ENCODE measurements around the gene ZNF780A. TPM values are rescaled to one million over a fixed set of nuclear protein-coding genes. Genes with fewer than 3 reads are reported as not detected.

Gene ZNF780A
- total RNA-seq, 4 donors from 2014 or later: 2.2 to 21.1 (median 7.8) TPM

- Histone ChIP-seq H3K27me3 (no peaks in the 10 kb centered on the region), H3K4me1 (no peaks in the 10 kb centered on the region), H3K36me3 (peaks cover 5% of the 10 kb centered on the region), H3K27ac (no peak overlapping the region), H3K9me3 (peaks cover 63% of the 10 kb centered on the region), H3K4me3 (no peak overlapping the region)
- 92% methylated on average over 4 of the region's 4 CpGs for WGBS
- DNase-seq (ENCODE audit: low spot score in 2 of 2): no peak
- no peak for TF ChIP-seq EP300 (IDR thresholded peaks at IDR 0.05)
- no peak for TF ChIP-seq POLR2A (IDR thresholded peaks at IDR 0.05)
- no peak for TF ChIP-seq POLR2AphosphoS5 (IDR thresholded peaks at IDR 0.05)
- no peak for TF ChIP-seq CTCF (IDR thresholded peaks at IDR 0.05)
Measured at GRCh38 chr19:40035996-40036395, 54.7 kb downstream of the ZNF780A start.

- H3K9me3 ChIP-seq: peaks cover 81% of the 10 kb centered on the region
- DNase-seq (ENCODE audit: low spot score in 2 of 2): no peak
- H3K27me3 ChIP-seq: no peaks in the 10 kb centered on the region
- 90% methylated on average over 2 of the region's 2 CpGs for WGBS
- peaks cover 5% of the 10 kb centered on the region for H3K36me3 ChIP-seq
- TF ChIP-seq POLR2A (IDR thresholded peaks at IDR 0.05): no peak
- no peak for TF ChIP-seq CTCF (IDR thresholded peaks at IDR 0.05)
- TF ChIP-seq POLR2AphosphoS5 (IDR thresholded peaks at IDR 0.05): no peak
- TF ChIP-seq EP300 (IDR thresholded peaks at IDR 0.05): no peak
- no peak overlapping the region for H3K4me3 ChIP-seq
- H3K4me1 ChIP-seq: no peaks in the 10 kb centered on the region
- no peak overlapping the region for H3K27ac ChIP-seq
Measured at GRCh38 chr19:40033989-40034560, 56.7 kb downstream of the ZNF780A start.

- Histone ChIP-seq H3K36me3 (no peaks in the 10 kb centered on the region), H3K27me3 (no peaks in the 10 kb centered on the region), H3K4me3 (no peak overlapping the region), H3K9me3 (peaks cover 77% of the 10 kb centered on the region), H3K27ac (no peak overlapping the region), H3K4me1 (no peaks in the 10 kb centered on the region)
- no peak for DNase-seq (ENCODE audit: low spot score in 2 of 2)
- WGBS: 85% methylated on average over 5 of the region's 5 CpGs
- no peak for TF ChIP-seq CTCF (IDR thresholded peaks at IDR 0.05)
- TF ChIP-seq EP300 (IDR thresholded peaks at IDR 0.05): no peak
- no peak for TF ChIP-seq POLR2A (IDR thresholded peaks at IDR 0.05)
- TF ChIP-seq POLR2AphosphoS5 (IDR thresholded peaks at IDR 0.05): no peak
Measured at GRCh38 chr19:40026597-40026970, 64.2 kb downstream of the ZNF780A start.

- H3K4me3 ChIP-seq: no peak overlapping the region
- no peak for DNase-seq (ENCODE audit: low spot score in 2 of 2)
- H3K36me3 ChIP-seq: no peaks in the 10 kb centered on the region
- H3K27ac ChIP-seq: no peak overlapping the region
- H3K9me3 ChIP-seq: peaks cover 71% of the 10 kb centered on the region
- WGBS: 81% methylated on average over 4 of the region's 4 CpGs
- no peaks in the 10 kb centered on the region for H3K4me1 ChIP-seq
- TF ChIP-seq POLR2AphosphoS5 (IDR thresholded peaks at IDR 0.05) (no peak), CTCF (IDR thresholded peaks at IDR 0.05) (no peak), EP300 (IDR thresholded peaks at IDR 0.05) (no peak), POLR2A (IDR thresholded peaks at IDR 0.05) (no peak)
- H3K27me3 ChIP-seq: no peaks in the 10 kb centered on the region
Measured at GRCh38 chr19:40025938-40026596, 64.7 kb downstream of the ZNF780A start.

- H3K4me3 ChIP-seq: no peak overlapping the region
- 89% methylated on average over 3 of the region's 3 CpGs for WGBS
- no peaks in the 10 kb centered on the region for H3K4me1 ChIP-seq
- peaks cover 52% of the 10 kb centered on the region for H3K9me3 ChIP-seq
- no peaks in the 10 kb centered on the region for H3K36me3 ChIP-seq
- no peak overlapping the region for H3K27ac ChIP-seq
- no peaks in the 10 kb centered on the region for H3K27me3 ChIP-seq
- no peak for DNase-seq (ENCODE audit: low spot score in 2 of 2)
- TF ChIP-seq CTCF (IDR thresholded peaks at IDR 0.05) (no peak), POLR2A (IDR thresholded peaks at IDR 0.05) (no peak), POLR2AphosphoS5 (IDR thresholded peaks at IDR 0.05) (no peak), EP300 (IDR thresholded peaks at IDR 0.05) (no peak)
Measured at GRCh38 chr19:40023969-40024368, 66.8 kb downstream of the ZNF780A start.

Data from suprapubic skin (tissue), 4 donors.